GM10248 (cell line): ENCODE results near the gene SECISBP2.

ENCODE experiments used
- CTCF ChIA-PET: fragments of 300-600 bp; sonication (Branson Sonifier 250); formaldehyde crosslinking; extraction: SDS; loops from one replicate; lab custom pipeline; 2021; ENCODE audit warnings: antibody characterized with exemption; lab: Yijun Ruan, JAX
- POLR2A ChIA-PET: fragments of 350-650 bp; sonication (Branson Sonifier 250); formaldehyde crosslinking; extraction: SDS; loops from one replicate; lab custom pipeline; 2020; ENCODE audit warnings: antibody characterized with exemption; lab: Yijun Ruan, JAX
- DNase-seq: peaks from one replicate; pipeline ENCODE4 v3.0.0; 2012; ENCODE audit errors: extremely low spot score
- CTCF ChIP-seq: IDR thresholded peaks from 2 replicates; pipeline ENCODE4 v1.5.1; 2012; ENCODE audit warnings: mild to moderate bottlenecking, low read depth; ENCODE audit errors: extremely low read depth, missing control alignments, control extremely low read depth

Gene SECISBP2

GRCh38 chr9:89362647-89363310, 44.5 kb downstream of the SECISBP2 start:
- POLR2A ChIA-PET, result interaction anchor here (0.6 kb wide), 1 partner anchor 15 kb away, joined by 8 read pairs; no protein-coding TSS in a partner anchor
- CTCF ChIA-PET, result interaction anchor here (1.4 kb wide), 1 partner anchor 19 kb away, joined by 3 read pairs; no protein-coding TSS in a partner anchor
- TF ChIP-seq CTCF, result no peak
- DNase-seq, result no peak

GRCh38 chr9:89363311-89363670, 45.0 kb downstream of the SECISBP2 start:
- TF ChIP-seq CTCF, result no peak
- CTCF ChIA-PET, result interaction anchor here (1.1 kb wide), 1 partner anchor 12 kb away, joined by 5 read pairs; no protein-coding TSS in a partner anchor
- no peak for DNase-seq
- POLR2A ChIA-PET, result no interaction called here

- ChIA-PET CTCF (interaction anchor here (1.1 kb wide), 1 partner anchor 11 kb away, joined by 5 read pairs; no protein-coding TSS in a partner anchor), POLR2A (interaction anchor here (0.6 kb wide), 1 partner anchor 24 kb away, joined by 4 read pairs; no protein-coding TSS in a partner anchor)
- no peak for TF ChIP-seq CTCF
- DNase-seq, result no peak
Measured at GRCh38 chr9:89363921-89364665, 45.8 kb downstream of the SECISBP2 start.

- CTCF ChIA-PET, result no interaction called here
- TF ChIP-seq CTCF, result no peak
- DNase-seq, result no peak
- POLR2A ChIA-PET, result no interaction called here
Measured at GRCh38 chr9:89364666-89365531, 46.6 kb downstream of the SECISBP2 start.

- TF ChIP-seq CTCF, result no peak
- DNase-seq, result no peak
- CTCF ChIA-PET, result no interaction called here
- POLR2A ChIA-PET, result no interaction called here
Measured at GRCh38 chr9:89365532-89365912, 47.2 kb downstream of the SECISBP2 start.

GRCh38 chr9:89366711-89367110, 48.4 kb downstream of the SECISBP2 start:
- no peak for DNase-seq
- POLR2A ChIA-PET, result interaction anchor here (1.5 kb wide), 1 partner anchor 48 kb away, joined by 3 read pairs; the partner anchor contains the start of gene SECISBP2
- no peak for TF ChIP-seq CTCF
- CTCF ChIA-PET, result interaction anchor here (1.1 kb wide), 1 partner anchor 13 kb away, joined by 3 read pairs; no protein-coding TSS in a partner anchor
